ENCODE results near the gene PDLIM4.

PDLIM4 gene

GRCh38 chr5:132267166-132267739 is 9.8 kb downstream of the PDLIM4 start:
- DNase-seq (ENCODE audit: low spot score) = no peak

DNA sequence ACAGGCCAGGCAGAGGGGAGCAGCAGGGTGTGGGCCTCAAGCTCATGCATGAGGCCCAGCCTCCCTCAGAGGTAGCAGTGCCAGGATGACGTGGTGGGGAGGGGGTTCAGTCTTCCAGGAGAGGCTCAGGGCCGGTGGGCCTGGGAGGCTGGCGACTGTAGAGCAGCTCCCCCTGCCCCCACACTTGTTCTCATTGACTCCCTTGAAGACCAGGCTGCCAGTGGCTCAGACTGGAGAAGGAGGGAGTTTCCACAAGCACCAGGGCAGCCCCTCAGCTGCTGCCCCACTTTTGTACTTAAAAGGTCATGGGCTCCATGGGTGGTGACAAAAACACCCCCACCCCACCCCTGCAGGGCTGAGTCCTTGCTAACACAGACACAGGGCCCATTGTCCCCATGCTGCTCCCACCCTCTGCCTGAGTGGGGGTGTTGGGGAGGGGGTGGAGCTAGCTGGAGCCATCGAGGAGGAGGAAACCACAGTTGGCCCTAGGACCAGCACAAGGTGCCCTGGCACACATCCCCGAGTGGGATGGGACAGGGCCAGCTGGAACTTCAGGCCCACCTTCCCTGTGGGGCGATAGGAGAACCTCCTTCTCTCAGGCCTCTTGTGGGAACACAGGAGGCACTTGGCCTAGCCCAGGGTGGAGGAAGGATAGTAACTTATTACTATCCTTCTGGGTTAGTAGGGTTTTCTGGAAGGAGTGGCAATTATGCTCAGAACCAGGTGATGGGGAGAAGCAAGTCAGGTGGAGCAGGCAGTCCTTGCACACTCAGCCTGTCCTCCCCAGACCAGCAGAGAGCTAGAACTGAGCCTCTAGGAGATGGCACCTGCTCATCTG is 10.7 kb downstream of the PDLIM4 start:
- no peak for DNase-seq (ENCODE audit: low spot score)

DNA sequence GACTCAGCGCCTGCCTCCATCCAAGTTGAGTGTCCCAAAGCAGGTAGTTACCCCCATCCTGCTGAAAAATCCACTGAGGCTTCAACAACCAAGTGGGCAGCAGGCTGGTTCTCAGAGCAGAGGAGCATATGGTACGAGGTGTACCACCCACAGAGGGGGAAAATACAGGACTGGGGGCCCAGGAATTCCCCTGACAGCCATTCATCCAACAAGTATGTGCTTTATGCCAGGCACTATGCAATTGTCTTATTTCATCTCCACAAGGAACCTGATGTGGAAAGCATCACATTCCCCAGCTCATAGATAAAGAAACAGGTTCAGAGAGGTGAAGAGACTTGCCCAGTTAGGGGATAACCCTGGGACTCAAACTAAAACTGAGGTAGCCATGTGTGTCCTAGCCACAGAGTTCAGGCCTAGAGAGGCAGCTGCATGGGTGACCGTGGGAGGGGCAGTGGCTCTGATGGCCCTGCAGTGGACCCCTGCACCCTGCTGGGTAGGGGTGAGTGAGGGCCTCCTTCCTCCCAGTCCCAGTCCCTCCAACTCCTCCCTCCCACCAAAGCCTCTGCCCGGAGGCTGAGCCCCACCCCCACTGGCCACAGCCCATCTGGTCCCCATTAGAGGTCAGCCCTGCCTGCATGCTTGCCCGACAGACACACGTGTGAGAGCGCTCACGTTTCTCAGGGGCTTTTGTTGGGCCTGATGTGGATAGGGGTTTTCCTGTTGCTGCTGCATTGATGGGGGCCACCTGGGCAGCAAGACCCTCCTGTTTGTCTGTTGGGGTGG is 11.5 kb downstream of the PDLIM4 start:
- DNase-seq (ENCODE audit: low spot score) = peak; percentile 86

DNA sequence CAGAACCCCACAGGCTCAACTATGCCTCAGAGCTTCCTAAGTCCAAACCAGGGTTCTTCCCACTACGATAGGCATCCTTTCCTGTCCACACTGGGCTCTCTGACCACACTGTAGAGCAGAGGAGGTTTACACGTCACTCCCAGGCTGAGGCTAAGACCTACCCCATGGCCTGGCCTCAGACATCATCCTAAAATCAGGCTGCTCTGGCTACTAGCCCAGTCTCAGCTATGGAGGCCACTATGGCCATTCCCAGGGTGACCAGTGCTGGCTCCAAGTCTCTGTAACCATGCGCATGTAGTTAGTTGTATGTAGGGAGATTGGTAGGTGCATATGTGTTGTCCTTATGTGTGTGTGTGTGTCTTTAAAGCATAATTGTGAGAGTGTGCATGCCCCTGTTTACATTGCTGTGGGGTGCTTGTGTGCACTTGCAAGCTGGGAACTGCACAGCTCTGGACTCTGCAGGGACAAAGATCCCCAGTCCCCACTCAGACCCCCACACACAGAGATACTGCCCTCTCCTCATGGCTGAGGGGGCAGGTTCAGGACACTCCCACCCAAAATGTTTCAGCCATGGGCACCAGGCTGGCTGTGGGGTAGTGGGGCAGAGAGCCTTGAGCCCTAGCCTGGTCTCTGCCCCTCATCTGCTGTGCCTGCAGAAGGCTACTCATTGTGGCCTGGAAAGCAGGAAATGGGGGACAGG is 12.3 kb downstream of the PDLIM4 start:
- no peak for DNase-seq (ENCODE audit: low spot score)

DNA sequence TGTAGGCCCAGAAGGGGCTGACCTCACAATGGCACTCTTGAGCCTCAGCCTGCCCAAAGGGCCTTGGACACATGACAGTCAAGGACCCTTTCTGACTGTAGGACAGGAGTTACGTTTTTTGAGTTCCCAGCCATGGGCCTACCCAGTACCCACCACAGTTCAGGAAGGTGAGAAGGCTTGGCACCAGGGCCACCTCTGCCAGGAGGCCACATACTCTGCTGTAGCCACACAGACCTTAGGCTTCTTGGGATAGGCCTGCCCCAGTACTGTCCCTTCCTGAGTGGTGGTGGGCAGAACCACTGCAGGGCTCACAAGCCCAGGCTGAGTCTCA is 12.8 kb downstream of the PDLIM4 start:
- no peak for DNase-seq (ENCODE audit: low spot score)

GRCh38 chr5:132270706-132271105 is 13.2 kb downstream of the PDLIM4 start:
- no peak for DNase-seq (ENCODE audit: low spot score)

DNA sequence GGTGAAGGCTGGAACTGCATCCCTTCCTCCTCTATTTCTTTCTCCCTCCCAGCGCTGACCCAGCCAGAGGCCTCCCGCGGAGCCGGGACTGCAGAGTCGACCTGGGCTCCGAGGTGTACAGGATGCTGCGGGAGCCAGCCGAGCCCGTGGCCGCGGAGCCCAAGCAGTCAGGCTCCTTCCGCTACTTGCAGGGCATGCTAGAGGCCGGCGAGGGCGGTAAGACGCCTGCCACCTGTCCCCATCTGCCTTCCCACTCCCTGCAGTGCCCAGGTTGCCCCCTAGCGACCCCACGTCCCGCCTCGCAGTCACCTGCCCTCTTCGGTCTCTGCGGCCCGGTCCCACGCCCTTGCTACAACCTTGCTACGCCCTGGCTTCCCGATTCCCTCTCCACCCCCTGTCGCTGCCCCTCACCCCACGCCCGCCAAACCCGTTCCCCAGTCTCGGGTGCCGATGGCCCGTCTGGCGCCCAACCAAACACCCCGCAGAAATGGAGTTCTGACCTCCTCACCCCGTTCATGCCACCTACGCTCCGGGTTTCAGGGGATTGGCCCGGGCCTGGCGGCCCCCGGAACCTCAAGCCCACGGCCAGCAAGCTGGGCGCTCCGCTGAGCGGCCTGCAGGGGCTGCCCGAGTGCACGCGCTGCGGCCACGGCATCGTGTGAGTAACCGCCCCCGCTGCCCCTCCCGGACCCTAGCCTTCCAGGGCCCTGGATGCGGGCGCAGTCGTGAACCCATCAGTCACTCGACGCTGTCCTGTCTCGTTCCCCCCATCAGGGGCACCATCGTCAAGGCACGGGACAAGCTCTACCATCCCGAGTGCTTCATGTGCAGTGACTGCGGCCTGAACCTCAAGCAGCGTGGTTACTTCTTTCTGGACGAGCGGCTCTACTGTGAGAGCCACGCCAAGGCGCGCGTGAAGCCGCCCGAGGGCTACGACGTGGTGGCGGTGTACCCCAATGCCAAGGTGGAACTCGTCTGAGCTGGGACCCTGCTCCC is 14.1 kb downstream of the PDLIM4 start:
- DNase-seq (ENCODE audit: low spot score) = no peak

DNA sequence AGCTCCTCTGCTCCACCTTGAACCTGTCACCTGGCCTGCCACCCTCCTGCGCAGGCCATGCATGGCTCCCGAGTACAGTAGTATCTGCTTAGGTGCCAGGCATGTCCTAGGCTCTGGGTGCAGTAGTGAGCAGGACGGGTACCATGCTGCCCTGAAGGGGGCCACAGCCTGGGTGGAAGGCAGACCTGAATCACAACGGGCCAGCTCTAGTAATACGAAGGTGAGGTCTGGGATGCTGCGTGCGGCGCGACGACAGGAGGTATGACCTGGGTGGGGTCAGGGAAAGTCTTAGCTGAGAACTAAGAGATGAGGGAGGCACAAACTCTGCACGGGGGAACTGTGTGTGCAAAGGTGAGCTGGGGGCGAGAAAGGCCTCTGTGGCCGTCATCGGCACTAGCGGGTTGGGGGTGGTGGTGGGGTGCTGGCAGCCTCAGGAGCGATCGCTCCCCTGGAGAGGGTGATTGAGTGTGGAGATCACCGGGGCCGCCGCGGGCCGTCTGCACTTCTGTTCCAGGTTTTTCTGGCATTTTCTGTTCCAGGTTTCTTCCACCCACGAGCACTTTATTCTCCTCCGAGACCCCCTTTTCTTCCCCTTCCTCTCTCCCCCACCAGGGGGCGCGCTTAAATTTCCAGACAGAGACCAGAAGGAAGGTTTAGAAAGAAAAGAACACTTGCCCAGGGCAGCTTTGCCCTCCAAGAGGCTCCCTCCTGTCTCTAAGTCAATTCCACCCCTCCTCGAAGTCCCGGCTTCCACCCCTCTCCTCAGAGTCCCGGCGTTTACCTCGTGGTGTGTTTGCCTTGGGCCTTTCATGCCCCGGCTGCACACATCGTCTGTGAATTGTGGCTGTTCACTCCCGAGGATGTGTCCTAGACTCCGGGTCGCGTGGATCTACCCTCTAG is 15.1 kb downstream of the PDLIM4 start:
- peak; percentile 63 for DNase-seq (ENCODE audit: low spot score)

DNA sequence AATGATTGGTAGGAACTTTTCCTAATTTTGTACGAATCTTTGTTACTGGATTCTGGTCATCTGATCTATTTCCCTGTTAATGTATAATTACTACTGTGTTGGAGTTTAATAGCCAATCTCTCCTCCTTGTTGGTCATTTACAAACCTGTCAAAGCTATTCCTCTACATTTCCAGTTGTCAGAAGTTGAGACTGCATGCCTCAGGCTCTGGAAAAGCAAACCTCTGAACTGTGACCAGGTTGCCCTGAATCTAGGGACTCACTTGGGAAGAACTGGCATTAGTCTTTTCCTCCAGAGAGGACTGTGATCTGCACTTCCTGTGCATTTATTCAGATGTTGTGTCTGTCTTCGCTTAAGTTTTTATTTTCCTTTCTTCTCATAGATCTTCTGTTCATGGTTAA is 16.1 kb downstream of the PDLIM4 start:
- no peak for DNase-seq (ENCODE audit: low spot score)

GRCh38 chr5:132274050-132274792 is 16.7 kb downstream of the PDLIM4 start:
- DNase-seq (ENCODE audit: low spot score) = no peak

GRCh38 chr5:132275367-132276220 is 18.1 kb downstream of the PDLIM4 start:
- no peak for DNase-seq (ENCODE audit: low spot score)

DNA sequence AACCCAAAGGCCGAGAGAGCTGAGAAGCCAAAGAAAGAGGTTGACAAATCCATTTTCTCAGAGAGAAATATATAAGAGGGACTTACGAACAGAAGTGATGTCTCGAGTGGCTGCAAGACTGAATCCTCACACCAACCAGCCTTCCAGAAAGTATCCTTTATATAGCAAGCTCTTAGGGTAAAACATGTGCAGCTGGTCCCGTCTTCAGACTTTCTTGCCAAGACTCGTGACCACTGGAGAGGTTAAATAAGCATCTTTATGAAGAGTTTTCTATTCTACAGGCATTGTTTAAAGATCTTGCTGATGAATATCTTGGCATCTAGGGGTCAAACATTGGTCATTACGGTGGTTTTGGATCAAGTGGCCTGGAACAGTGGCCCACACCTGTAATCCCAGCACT is 19.8 kb downstream of the PDLIM4 start:
- no peak for DNase-seq (ENCODE audit: low spot score)

GRCh38 chr5:132277971-132278853 is 20.7 kb downstream of the PDLIM4 start:
- DNase-seq (ENCODE audit: low spot score) = no peak

DNA sequence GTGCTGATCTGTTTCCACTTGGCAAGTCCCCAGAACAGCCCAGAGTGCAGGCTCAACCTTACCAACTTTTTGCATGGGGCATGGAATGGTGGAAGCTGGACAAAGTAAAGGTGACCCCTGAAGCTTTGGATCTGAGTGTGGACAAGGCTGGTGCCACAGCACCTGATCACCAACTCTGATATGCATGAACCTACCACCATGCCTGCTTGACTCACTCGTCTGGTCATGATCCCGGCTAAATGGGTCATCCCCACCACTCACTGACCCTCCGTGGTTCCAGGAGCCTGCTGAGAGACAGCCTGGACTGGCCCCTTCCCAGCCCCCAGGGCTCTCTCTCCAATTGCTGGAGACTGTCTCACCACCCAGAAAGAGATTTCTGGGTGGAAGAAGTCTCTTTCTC is 22.3 kb downstream of the PDLIM4 start:
- no peak for DNase-seq (ENCODE audit: low spot score)

- DNase-seq (ENCODE audit: low spot score) = no peak
Observed at GRCh38 chr5:132280371-132281240, 23.1 kb downstream of the PDLIM4 start.

- no peak for DNase-seq (ENCODE audit: low spot score)
Observed at GRCh38 chr5:132281856-132282614, 24.5 kb downstream of the PDLIM4 start.
